Thyroid gland (tissue), 4 donors: ENCODE measurements around the gene TPGS2. TPM values are rescaled to one million over a fixed set of nuclear protein-coding genes. Genes with fewer than 3 reads are reported as not detected.

Source experiments
- DNase-seq, 2 donors: peaks; one replicate each; pipeline ENCODE4 v3.0.0-alpha.2; 2019
- H3K27ac ChIP-seq, 3 donors: fragments of 200-600 bp; sonication (generic); 1 replicate in 2 of 3; 2 replicates in 1 of 3; pipeline ENCODE4 v1.5.1; 2016 to 2019; ENCODE audit warnings: mild to moderate bottlenecking in 1 of 3, moderate library complexity in 1 of 3
- H3K27me3 ChIP-seq: fragments of 200-600 bp; sonication (generic); one replicate; pipeline ENCODE4 v1.5.1; 2019
- H3K36me3 ChIP-seq, 2 donors: fragments of 200-600 bp; sonication (generic); one replicate each; pipeline ENCODE4 v1.5.1; 2016 to 2019
- H3K4me1 ChIP-seq, 2 donors: fragments of 200-600 bp; sonication (generic); one replicate each; pipeline ENCODE4 v1.5.1; 2017 to 2019
- H3K4me3 ChIP-seq, 3 donors: fragments of 200-600 bp; sonication (generic); replicated peaks in 1 of 3; 1 replicate in 2 of 3; 2 replicates in 1 of 3; pipeline ENCODE4 v1.5.1; 2016; ENCODE audit warnings: mild to moderate bottlenecking in 1 of 3
- H3K9me3 ChIP-seq: fragments of 200-600 bp; sonication (generic); one replicate; pipeline ENCODE4 v1.5.1; 2017
- CTCF ChIP-seq, 6 experiments: fragments of 200-600 bp in 3 of 6; fragments of 450-650 bp in 3 of 6; sonication (generic) in 3 of 6; IDR thresholded peaks; one replicate each; pipeline ENCODE4 v1.5.1; 2016 to 2019; ENCODE audit warnings: antibody characterized with exemption in 6 of 6, mild to moderate bottlenecking in 2 of 6, inconsistent platforms in 1 of 6, moderate library complexity in 1 of 6
- POLR2A ChIP-seq, 2 donors: fragments of 450-650 bp; IDR thresholded peaks; one replicate each; pipeline ENCODE4 v1.6.1; 2017; ENCODE audit warnings: antibody characterized with exemption in 2 of 2, mild to moderate bottlenecking in 2 of 2, moderate library complexity in 1 of 2
- WGBS, 2 donors: methylation state at CpG; one replicate each; pipeline ENCODE4 v1.1.5; 2017; 5-methylcytosine and 5-hydroxymethylcytosine counted together
- intact Hi-C: fragments of 100-400 bp; cut with DNase I; formaldehyde crosslinking; loops from one replicate; pipeline ENCODE4 v1.15.1; 2023
- total RNA-seq, 4 donors: library from RNA; depleted of rRNA; stranded (reverse); fragments of >200 nt; gene quantifications; one replicate each; pipeline ENCODE4 v1.2.3, GENCODE V29; 2016

The TPGS2 gene
- total RNA-seq, 4 donors from 2014 or later, result 95.1 to 180 (median 142) TPM

- intact Hi-C loops, result no loop called here
- 71 to 92% methylated on average over 4 of the region's 4 CpGs for WGBS, 2 donors
- TF ChIP-seq CTCF (IDR thresholded peaks at IDR 0.05), result no peak
- no peak for TF ChIP-seq POLR2A (IDR thresholded peaks at IDR 0.05)
- H3K27me3 ChIP-seq, result no peaks in the 10 kb centered on the region
- no peaks in the 10 kb centered on the region for H3K9me3 ChIP-seq
- H3K4me1 ChIP-seq, result no peaks in the 10 kb centered on the region
- no peaks in the 10 kb centered on the region for H3K36me3 ChIP-seq
- no peak for DNase-seq
- no peak overlapping the region for H3K27ac ChIP-seq
- no peak overlapping the region for H3K4me3 ChIP-seq
Observed at GRCh38 chr18:36772241-36772723, 56.5 kb downstream of the TPGS2 start.

GRCh38 chr18:36771245-36771644, 57.6 kb downstream of the TPGS2 start:
- WGBS, 2 donors, result 78 to 86% methylated on average over 4 of the region's 4 CpGs
- no peak for DNase-seq
- Histone ChIP-seq H3K27me3 (no peaks in the 10 kb centered on the region), H3K36me3 (no peaks in the 10 kb centered on the region), H3K27ac (no peak overlapping the region), H3K4me1 (no peaks in the 10 kb centered on the region), H3K9me3 (no peaks in the 10 kb centered on the region), H3K4me3 (no peak overlapping the region)
- TF ChIP-seq CTCF (IDR thresholded peaks at IDR 0.05) (no peak), POLR2A (IDR thresholded peaks at IDR 0.05) (no peak)
- intact Hi-C loops, result no loop called here

GRCh38 chr18:36770315-36770946, 58.4 kb downstream of the TPGS2 start:
- intact Hi-C loops, result no loop called here
- no peak overlapping the region for H3K4me3 ChIP-seq
- DNase-seq, result no peak
- no peaks in the 10 kb centered on the region for H3K36me3 ChIP-seq
- TF ChIP-seq POLR2A (IDR thresholded peaks at IDR 0.05) (no peak), CTCF (IDR thresholded peaks at IDR 0.05) (no peak)
- H3K9me3 ChIP-seq, result no peaks in the 10 kb centered on the region
- WGBS, 2 donors, result 59 to 64% methylated on average over 3 of the region's 3 CpGs
- H3K4me1 ChIP-seq, result no peaks in the 10 kb centered on the region
- no peak overlapping the region for H3K27ac ChIP-seq
- H3K27me3 ChIP-seq, result no peaks in the 10 kb centered on the region

- H3K4me3 ChIP-seq, result no peak overlapping the region
- peak in 1 of 2 donors; percentile 7 for DNase-seq
- intact Hi-C loops, result no loop called here
- no peak overlapping the region for H3K27ac ChIP-seq
- H3K36me3 ChIP-seq, result no peaks in the 10 kb centered on the region
- no peaks in the 10 kb centered on the region for H3K9me3 ChIP-seq
- H3K27me3 ChIP-seq, result no peaks in the 10 kb centered on the region
- WGBS, 2 donors, result 76 to 93% methylated on average over 3 to 6 of the region's 6 CpGs
- TF ChIP-seq CTCF (IDR thresholded peaks at IDR 0.05) (peak in 2 of 6 experiments; percentile 16 to 22), POLR2A (IDR thresholded peaks at IDR 0.05) (no peak)
- H3K4me1 ChIP-seq, result no peaks in the 10 kb centered on the region
Observed at GRCh38 chr18:36769611-36770314, 59.0 kb downstream of the TPGS2 start.

- H3K4me3 ChIP-seq, result no peak overlapping the region
- no peak overlapping the region for H3K27ac ChIP-seq
- DNase-seq, result no peak
- no peaks in the 10 kb centered on the region for H3K27me3 ChIP-seq
- TF ChIP-seq POLR2A (IDR thresholded peaks at IDR 0.05) (no peak), CTCF (IDR thresholded peaks at IDR 0.05) (no peak)
- H3K4me1 ChIP-seq, result no peaks in the 10 kb centered on the region
- intact Hi-C loops, result no loop called here
- 91 to 97% methylated on average over 10 of the region's 10 CpGs for WGBS, 2 donors
- no peaks in the 10 kb centered on the region for H3K9me3 ChIP-seq
- H3K36me3 ChIP-seq, result no peaks in the 10 kb centered on the region
Observed at GRCh38 chr18:36769172-36769571, 59.6 kb downstream of the TPGS2 start.
